NCI-H460 (cell line): ENCODE measurements around the gene SLIT1. TPM values are rescaled to one million over a fixed set of nuclear protein-coding genes. Genes with fewer than 3 reads are reported as not detected.

Experiments used
- DNase-seq: peaks from one replicate; pipeline ENCODE4 v3.0.0-alpha.2; 2016; ENCODE audit warnings: low read depth; ENCODE audit errors: extremely low read depth
- total RNA-seq: library from RNA; depleted of rRNA; stranded (reverse); fragments of >200 nt; shearing (Covaris generic); gene quantifications from 2 replicates; pipeline ENCODE4 v1.2.3, GENCODE V29; 2014

The SLIT1 gene
- total RNA-seq, 1 experiment from 2014 or later, result 0.27 TPM

- DNase-seq, result no peak
These were observed 154.3 kb downstream of the SLIT1 start for GRCh38 chr10:97031459-97031858.

GRCh38 chr10:97030894-97031293 lies 154.9 kb downstream of the SLIT1 start:
- no peak for DNase-seq

DNA sequence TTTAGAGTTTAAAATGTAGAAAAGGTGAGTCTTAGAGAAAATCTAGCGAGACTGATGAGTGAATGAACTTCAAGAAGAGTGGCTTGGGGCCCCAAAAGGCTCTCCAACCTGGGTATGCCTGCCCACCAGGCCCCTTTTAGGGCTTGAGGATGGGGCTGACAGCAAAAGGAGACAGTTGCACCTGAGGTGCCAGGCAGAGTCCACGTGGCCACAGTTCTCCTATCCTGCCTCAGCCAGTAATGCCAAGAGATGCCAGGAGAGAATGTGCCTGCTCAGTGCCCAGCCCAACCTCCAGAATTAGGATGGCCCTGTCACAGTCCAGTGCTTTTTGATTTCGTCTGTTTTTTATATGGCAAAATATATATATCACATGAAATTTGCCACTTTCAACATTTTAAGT lies 156.5 kb downstream of the SLIT1 start:
- DNase-seq, result no peak

- no peak for DNase-seq
These were observed 157.0 kb downstream of the SLIT1 start for GRCh38 chr10:97028832-97029178.

DNA sequence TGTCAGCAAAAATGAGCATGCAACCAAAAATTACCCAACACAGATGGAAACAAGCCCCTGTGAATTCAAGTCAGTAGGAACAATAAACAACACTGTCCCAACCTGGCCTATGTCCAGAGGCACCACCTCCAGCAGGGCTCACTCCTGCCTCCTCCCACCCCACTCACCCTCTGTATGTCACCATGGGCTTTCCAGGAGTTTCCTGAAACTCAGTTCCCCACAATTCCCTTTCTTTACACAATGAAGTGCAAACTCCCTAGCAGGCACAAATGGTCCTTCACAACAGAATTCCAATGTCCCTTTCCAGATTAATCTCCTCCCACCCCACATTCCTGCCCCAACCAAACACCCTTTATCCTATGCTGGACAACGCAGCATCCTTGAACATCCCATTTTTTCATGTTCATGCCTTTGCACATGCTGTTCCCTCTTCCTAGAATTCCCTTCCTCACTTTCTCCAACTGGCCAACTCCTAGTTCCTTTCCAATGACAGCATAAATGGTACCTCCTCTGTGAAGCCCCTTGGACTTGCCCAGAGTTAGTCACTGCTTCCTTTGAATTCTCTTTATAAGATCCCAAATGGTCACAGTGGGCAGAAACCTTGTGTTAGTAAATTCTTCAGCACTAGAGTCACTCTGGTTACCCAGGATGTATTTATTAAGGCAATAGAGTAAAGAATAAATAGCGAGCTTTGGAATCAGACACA lies 157.5 kb downstream of the SLIT1 start:
- DNase-seq, result no peak

- DNase-seq, result peak; percentile 40
These were observed 160.0 kb downstream of the SLIT1 start for GRCh38 chr10:97025613-97026242.

- DNase-seq, result no peak
These were observed 161.3 kb downstream of the SLIT1 start for GRCh38 chr10:97024168-97025073.

DNA sequence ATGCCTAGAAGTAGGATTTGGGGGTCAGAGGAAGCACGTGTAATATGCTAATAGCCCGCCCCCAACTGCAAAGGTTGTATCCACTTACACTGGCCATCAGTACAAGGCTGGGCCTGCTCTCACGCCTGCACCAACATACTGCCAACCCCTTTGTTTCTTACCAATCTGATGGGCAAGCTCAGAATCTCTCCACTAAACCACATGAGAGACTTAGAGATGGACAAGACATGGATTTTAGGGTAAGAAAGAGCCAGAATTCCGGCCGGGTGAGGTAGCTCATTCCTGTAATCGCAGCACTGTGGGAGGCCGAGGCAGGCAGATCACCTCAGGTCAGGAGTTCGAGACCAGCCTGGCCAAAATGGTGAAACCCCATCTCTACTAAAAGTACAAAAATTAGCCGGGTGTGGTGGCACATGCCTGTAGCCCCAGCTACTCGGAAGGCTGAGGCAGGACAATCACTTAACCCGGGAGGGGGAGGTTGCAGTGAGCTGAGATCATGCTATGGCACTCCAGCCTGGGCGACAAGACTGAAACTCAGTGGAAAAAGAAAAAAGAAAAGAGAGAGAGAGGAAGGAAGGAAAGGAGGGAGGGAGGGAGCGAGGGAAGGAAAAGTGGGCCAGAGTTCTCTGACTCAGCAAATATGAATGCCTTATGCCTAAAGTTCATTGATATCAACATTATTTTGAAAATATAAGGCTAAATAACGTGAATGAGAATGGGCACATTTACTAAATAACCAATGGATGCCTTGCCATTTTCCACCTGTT lies 162.2 kb downstream of the SLIT1 start:
- no peak for DNase-seq

- DNase-seq, result no peak
These were observed 163.1 kb downstream of the SLIT1 start for GRCh38 chr10:97022616-97023015.

DNA sequence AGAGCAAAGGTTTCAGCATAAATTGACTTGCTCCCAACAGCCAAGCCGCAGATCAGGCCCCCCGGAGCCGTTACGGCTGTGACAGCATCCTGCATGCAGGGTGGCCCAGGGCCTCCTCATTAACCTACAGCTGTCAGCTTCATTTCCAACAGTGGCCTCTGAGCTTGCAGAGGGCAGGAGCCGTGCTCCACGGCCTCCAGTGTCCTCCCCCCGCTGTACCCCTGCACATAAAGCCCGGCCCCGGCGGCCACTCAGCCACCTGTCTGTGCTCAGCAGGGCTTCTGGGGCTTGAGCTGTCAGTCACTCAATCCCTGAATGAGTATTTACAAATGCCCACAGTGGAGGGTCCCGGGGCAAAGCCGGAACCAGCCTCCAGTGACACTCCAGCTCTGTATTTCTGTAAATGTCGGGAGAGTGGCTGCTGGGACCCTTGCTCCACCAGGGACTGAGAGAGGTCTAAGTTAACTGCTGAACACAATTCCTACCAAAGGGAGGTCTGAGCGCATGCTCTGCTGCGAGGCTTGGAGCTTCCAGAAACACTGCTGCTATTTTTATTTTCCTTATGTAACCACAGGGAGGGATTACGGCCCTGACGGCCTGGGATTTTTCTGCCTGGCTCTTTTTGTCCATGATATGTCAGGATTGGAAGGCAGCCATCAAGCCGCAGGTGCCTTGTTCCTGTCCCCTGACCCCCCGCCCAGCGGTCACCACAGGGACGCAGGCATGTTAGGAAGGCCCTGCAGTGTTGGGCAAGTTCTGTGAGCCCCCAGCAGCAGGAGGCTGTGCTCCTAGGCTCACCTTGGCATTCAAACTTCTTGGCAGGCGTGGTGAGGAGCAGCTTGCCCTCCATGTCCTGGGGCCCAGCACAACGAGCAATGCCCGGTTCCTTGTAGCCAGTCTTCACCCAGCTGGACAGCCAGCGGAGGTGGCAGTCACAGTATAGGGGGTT lies 165.0 kb downstream of the SLIT1 start:
- DNase-seq, result no peak

GRCh38 chr10:97019213-97019844 lies 166.4 kb downstream of the SLIT1 start:
- no peak for DNase-seq

DNA sequence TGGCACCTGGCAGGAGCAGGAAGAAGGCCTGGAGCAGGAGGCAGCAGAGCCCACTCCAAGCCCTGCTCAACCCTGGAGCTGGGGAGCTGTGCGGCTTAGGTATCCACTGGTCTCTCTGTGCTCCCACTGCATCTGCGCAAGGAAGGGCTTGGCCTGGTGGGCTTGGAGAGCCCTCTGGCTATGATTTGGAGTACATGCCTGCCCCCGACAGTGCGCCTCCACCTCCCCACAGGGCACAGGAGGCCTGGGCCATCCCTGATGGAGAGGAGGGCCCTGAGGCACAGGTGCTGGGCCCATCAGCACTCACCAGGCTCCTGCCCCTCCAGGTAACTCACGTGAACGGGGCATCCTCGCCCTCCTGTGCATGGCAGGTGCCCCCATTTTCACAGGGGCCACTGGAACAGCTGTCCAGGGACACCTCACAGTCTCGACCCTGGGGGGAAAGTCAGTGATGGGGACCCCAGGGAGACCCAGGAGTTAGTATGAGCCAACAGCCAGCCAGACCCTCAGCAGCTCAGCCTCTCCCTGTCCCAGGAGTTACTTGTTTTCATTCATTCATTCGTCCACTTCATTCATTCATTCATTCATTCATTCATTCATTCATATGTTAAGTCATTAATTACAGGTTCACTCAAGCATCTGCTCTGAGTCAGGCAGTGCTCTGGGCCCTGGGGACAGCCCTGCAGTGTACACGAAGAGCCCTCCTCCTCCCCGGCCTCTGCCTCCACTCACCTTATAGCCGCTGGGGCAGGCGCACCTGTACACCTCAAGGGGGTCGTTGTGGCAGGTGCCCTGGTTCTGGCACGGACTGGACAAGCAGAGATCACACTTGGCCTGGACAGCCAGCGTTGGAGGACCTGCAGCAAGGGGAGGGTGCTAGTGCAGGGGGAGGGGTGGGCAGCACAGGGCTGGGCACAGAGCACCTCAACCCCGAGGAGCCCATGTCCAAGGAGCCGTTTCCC lies 167.2 kb downstream of the SLIT1 start:
- no peak for DNase-seq

- no peak for DNase-seq
These were observed 168.3 kb downstream of the SLIT1 start for GRCh38 chr10:97017474-97017903.

DNA sequence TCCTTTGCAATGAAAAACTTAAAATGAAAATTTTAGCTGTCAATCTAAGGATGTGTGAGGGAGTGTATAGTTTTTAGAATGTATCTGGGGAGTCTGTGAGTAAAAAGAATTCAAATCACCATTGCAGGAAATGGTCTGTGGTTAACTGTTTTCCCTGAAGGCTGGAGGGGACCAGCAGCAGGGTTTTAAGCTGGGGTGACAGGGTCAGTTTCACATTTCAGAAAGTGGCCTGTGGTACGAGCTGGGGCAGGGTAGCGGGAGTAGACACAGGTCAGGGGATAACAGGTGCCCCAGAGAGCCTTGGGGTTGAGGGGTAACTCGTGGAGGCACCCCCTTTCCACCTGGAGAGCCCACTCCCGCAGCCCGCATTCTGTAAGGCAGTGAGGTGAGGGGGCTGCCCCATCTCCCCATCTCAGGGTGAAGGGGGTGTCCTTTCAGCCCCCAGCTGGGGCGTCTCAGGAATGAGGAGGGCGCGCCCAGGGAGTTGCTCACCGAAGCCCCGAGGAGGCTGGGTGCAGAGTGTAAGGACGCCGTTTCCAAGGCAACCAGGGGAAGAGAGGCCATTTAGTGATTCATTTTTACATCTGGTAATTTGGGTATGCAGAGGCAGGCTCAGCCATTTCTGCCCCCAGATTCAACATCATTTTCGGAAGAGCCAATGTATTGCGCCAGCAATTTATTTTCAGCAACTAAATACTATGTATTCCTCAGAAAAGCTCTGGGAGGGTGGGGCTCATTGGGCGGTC lies 168.9 kb downstream of the SLIT1 start:
- no peak for DNase-seq

- DNase-seq, result no peak
These were observed 170.5 kb downstream of the SLIT1 start for GRCh38 chr10:97015240-97015639.

DNA sequence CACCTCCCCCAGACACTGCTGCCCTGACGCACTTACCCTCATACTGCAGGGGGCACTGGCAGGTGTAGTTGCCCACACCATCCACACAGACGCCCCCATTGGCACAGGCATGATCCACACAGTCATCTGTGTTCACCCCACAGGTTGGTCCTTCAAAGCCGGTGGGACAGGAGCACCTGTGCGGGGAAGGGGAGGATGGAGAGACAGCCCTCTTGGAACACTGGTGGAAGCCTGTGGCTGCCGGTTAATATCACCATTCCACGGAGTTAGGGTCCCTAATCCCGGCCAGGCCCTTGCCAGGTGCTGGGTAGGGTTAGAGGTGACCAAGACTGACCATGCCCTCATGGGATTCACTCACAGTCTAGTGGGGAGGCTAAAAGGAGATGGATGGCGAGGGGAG lies 171.8 kb downstream of the SLIT1 start:
- DNase-seq, result no peak

DNA sequence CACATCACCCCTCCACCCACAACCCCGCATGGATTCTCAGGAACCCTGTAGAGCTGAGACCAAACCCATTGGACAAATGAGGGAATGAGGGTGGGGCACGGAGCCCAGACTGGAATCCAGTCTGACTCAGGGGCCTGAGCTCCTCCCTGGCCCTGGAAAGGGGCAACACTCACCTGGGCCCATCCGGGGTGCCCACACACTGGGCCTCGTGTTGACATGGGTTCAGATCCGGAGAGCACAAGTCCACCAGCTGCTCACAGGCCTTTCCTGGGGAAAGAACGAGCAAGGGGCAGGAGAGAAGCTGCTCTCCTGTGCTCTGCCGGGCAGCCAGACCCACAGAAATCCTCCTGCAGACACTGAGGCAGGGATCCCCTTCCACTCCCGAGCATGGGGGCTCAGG lies 172.2 kb downstream of the SLIT1 start:
- DNase-seq, result no peak
